Hindlimb muscle (tissue), 1 donor: ENCODE data around the gene PLA2G5. TPM values are rescaled to one million over a fixed set of nuclear protein-coding genes. Genes with fewer than 3 reads are reported as not detected.
"Not testable (repeated sequence)": the region's sequence is repeated elsewhere in the genome, so short reads cannot be mapped to it uniquely, and the experiment has no call there.

Experiments
- DNase-seq: peaks from one replicate; pipeline ENCODE4 v3.0.0-alpha.2; 2013
- polyA plus RNA-seq: library from polyadenylated mRNA; unstranded; fragments of 120-200 nt; gene quantifications from one replicate; pipeline ENCODE4 v1.2.1, GENCODE V29; 2013; ENCODE audit not compliant: insufficient read length

Gene PLA2G5
- polyA plus RNA-seq, 1 donor: not detected

- DNase-seq: no peak
Measured at GRCh38 chr1:20123722-20124455, 53.9 kb downstream of the PLA2G5 start.

DNA sequence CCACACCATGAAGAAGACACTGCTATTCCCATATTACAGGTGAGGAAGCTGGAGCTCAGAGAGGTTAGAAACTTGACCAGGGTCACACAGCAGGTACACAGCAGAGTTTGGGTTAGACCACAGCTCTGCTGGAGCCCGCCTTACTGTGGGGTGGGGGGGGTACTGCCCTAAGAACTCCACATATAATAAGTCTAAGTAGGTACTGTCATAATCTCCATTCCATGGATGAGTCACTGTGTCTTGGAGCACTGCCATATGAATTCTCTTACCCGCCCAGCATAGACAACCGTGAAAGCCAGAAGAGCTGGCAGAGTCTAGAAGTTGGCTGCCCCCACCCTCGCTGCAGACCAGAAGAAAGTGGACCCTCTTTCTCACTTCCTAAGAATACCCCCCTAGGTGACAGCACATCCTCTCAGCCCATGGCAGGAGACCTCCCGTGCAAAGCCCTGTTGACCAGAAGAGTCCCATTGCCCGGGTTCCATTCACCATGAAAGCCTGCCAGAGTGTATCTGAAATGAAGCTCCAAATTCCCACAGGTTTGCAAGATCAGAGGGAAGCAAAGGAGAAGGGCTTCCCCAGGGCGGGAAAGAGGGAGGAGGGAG is 54.6 kb downstream of the PLA2G5 start:
- no peak for DNase-seq

DNA sequence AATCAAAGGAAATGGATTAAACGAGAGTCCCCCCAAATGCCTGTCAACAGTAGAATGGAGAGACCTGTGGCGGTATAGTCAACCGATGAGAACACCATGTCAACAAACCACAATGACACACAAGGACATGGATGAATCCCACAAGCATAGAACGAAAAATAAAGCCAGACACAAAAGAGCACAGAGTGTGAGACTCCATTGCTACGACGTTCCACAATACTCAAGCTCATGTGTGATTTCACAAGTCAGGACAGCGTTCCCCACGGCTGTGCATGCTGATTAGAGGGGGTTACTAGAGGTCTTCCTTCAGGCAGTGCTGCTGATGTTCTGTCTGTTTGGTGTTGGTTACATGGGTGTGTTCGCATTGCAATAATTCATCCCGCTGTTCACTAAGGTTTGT is 55.1 kb downstream of the PLA2G5 start:
- no peak for DNase-seq

- DNase-seq: no peak
Measured at GRCh38 chr1:20126041-20126805, 56.2 kb downstream of the PLA2G5 start.

DNA sequence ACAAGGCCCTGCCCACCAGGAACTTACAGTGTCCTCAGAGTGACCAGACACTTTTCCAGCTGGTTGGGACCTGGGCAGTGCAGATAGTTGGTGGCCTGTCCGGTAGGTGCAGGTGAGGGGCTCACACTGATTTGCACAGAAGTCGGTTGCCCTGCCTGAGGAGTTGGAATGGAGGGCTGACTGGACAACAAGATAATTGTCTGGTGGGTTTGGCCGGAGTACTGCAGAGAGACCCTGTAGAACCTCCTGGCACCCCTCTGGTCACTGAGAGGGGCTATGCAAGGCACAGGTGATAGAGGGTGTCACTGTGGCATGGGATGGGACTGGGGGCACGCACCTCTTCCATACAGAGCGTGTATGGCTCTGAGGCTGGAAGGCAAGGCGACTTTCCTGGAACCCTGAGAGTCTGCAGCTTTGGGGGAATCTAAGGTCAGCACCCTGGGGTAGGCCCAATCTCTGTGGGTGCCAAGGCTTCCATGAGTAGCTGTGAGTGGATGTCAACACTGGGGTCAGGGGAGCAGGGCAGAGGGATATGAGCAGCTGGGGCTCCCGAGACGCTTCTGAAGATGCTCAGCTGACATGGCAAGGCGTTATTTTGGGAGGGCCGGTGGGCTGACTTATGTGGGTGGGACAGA is 56.9 kb downstream of the PLA2G5 start:
- DNase-seq: no peak

DNA sequence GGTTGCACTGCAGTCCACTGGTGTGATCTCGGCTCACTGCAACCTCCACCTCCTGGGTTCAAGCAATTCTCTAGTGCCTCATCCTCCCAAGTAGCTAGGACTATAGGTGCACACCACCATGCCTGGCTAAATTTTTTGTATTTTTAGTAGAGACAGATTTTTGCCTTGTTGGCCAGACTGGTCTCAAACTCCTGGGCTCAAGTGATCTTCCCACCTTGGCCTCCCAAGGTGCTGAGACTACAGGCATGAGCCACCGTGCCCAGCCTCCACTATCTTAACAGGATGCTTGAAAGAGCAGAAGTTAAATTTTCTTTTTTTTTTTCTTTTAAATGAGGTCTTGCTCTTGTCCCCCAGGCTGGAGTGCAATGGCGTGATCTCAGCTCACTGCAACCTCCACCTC is 60.5 kb downstream of the PLA2G5 start:
- not testable (repeated sequence) for DNase-seq

DNA sequence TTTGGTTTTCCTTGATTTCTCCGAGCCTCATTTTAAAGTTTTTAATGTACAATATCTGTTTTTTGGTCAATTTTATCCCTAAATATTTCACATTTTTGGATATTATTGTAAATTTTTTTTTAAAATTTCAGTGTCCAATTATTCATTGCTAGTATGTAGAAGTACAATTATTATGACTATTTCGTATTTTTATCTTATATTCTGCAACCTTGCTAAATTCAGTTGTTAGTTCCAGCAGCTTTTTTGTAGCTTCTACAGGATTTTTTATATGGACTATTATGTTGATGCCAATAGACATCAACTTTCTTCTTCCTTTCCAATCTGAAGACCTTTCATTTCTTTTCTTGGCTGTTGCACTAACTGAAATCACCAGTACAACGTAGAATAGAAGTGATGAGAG is 65.0 kb downstream of the PLA2G5 start:
- DNase-seq: no peak

- DNase-seq: no peak
Measured at GRCh38 chr1:20136249-20136648, 66.3 kb downstream of the PLA2G5 start.

- no peak for DNase-seq
Measured at GRCh38 chr1:20137055-20137454, 67.1 kb downstream of the PLA2G5 start.

- DNase-seq: no peak
Measured at GRCh38 chr1:20137604-20138003, 67.6 kb downstream of the PLA2G5 start.

DNA sequence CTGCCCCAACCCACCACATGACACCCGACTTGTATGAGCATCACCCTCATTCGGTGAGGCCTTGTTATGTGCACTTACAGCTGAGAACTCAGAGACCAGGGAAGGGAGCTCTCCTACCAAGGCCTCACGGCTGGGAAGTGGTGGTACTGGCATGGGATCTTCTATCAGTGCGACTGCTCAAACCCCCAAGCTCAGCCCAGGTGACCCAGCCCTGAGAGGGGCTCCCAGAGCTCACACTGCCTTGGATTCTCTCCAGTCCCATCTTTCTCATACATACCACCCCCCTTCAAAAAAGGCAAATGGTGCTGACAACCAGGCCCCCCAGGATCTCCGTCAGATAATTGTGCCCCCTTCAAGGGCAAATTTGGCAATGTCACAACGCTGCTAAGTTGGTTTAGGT is 68.4 kb downstream of the PLA2G5 start:
- no peak for DNase-seq

DNA sequence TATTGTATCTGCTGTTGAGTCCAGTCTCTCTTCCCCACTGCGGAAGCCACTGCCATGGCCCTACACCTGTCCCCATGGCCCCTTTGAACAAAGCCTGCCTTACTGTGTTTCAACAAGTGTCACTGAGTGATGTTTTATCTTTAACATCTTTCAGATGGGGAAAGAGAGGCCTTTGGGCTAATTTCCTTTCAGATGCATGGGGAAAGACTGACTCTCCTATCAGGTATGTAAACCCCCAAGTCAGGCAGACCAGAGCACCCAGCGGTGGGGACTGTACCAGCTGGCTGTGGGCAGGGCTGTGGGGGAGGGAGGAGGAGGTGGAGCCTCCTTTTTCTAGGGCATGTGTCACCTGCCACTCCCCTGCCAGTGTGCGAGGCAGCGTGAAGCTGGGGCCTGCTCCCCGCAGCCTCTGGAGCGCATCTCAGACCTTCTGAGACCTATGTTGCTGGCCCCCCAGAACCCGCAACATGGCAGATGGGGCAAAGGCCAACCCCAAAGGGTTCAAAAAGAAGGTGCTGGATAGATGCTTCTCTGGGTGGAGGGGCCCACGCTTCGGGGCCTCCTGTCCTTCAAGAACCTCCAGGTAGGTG is 69.1 kb downstream of the PLA2G5 start, which contains the start of gene PLA2G2F:
Gene PLA2G2F, plus strand, starts transcription at position 363 of the 590 bp plus-strand sequence. Its CDS starts 105 bp downstream, at position 468.
- DNase-seq: no peak

GRCh38 chr1:20139776-20140612 is 70.0 kb downstream of the PLA2G5 start:
- no peak for DNase-seq

DNA sequence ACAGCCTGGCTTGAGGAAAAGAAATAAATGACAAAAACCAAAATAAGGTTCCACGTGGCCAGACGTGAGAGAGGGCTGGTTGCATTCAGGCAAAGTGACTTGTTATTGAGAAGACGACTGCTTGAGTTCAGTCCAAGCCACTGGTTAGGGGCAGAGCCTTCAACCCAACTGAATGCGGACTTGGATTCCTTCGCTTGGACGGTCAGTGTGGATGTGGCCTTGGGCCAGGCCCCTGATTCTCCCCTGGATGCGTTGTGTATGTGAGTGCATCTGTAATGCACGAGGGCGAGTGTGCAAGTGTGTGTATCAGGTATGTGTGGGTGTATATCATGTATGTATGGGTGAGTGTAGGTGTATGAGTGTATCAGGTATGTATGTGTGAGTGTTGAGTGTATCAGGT is 71.0 kb downstream of the PLA2G5 start:
- no peak for DNase-seq

DNA sequence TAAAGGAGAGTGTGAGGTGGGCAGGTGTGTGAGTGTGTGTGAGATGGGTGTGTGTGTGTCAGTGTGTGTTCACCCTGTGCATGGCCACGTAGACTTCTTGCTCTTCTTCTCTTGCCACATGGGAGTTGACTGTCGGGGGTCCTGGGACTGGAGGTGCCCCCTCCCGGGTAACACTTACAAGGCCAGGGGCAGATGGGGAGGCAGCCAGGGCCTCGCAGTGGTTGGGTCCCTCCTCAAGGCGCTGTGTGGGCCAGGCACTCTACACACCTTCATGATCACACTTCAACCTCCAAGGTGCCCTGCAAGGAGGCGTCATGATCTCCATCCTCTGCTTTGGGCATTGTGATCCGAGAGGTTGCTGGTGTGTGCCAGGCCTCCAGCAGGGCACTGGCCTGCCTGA is 71.5 kb downstream of the PLA2G5 start:
- no peak for DNase-seq

Other genes with a start within 250 kb of the PLA2G5 start
- 6.5 TPM for gene OTUD3, start 187.8 kb upstream of the PLA2G5 start, polyA plus RNA-seq
- not detected for gene PLA2G2E, start 146.6 kb upstream of the PLA2G5 start, polyA plus RNA-seq
- 3.6 TPM for gene PLA2G2A, start 90.6 kb upstream of the PLA2G5 start, polyA plus RNA-seq
- gene PLA2G2D, start 49.3 kb downstream of the PLA2G5 start, polyA plus RNA-seq: not detected
- gene PLA2G2F, start 69.1 kb downstream of the PLA2G5 start, polyA plus RNA-seq: not detected
- gene UBXN10, start 115.9 kb downstream of the PLA2G5 start, polyA plus RNA-seq: 0.08 TPM
- gene PLA2G2C, start 116.3 kb downstream of the PLA2G5 start, polyA plus RNA-seq: not detected
- 0.15 TPM for gene VWA5B1, start 220.7 kb downstream of the PLA2G5 start, polyA plus RNA-seq